Mesodermal cell (in vitro differentiated cells): ENCODE measurements around the gene CCDC39.

Experiments used
- H3K27ac ChIP-seq: 2 replicates; pipeline ENCODE4 v1.7.0; 2013; ENCODE audit warnings: mild to moderate bottlenecking, low read depth, low read length, moderate library complexity; ENCODE audit not compliant: severe bottlenecking
- H3K36me3 ChIP-seq: 2 replicates; pipeline ENCODE4 v1.7.1; 2013; ENCODE audit warnings: mild to moderate bottlenecking, low read length, moderate library complexity; ENCODE audit not compliant: control insufficient read depth, insufficient read depth
- H3K4me1 ChIP-seq: one replicate; pipeline ENCODE4 v1.7.1; 2013; ENCODE audit warnings: mild to moderate bottlenecking, low read length; ENCODE audit not compliant: insufficient read depth, control insufficient read depth, poor library complexity, severe bottlenecking
- H3K4me3 ChIP-seq: 2 replicates; pipeline ENCODE4 v1.7.0; 2013; ENCODE audit warnings: low read length, control low read depth, mild to moderate bottlenecking; ENCODE audit not compliant: insufficient read depth, poor library complexity, severe bottlenecking; ENCODE audit errors: extremely low read depth
- H3K9me3 ChIP-seq: 2 replicates; pipeline ENCODE4 v1.7.1; 2013; ENCODE audit warnings: mild to moderate bottlenecking, low read length, moderate library complexity; ENCODE audit not compliant: control insufficient read depth
- WGBS, 2 experiments: methylation state at CpG; one replicate each; pipeline ENCODE4 v1.1.5; 2013; ENCODE audit warnings: missing lambda C conversion rate in 2 of 2; ENCODE audit not compliant: insufficient coverage in 2 of 2; 5-methylcytosine and 5-hydroxymethylcytosine counted together

The CCDC39 gene

DNA sequence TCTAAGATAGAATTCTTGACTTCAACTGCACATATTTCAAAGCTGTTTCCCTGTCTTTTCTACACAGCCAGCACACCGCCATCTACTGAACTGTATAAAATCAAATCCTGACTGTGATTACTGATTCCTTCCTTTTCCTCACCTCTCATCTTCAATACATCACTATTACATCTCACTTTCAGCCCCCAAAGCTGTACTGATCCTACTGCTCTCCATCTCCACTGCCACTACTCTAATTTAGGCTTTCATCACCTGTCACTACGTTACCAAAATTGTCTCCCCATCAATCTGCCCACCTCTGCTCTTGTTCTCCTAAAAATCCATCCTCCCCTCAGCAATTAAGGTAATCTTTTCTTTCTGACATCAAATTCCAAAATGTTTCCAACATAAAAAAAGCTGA, 4.5 kb upstream of the CCDC39 start:
- Histone ChIP-seq H3K9me3 (no peaks in the 10 kb centered on the region), H3K4me3 (no peak overlapping the region), H3K27ac (no peak overlapping the region), H3K4me1 (no peaks in the 10 kb centered on the region), H3K36me3 (no peaks in the 10 kb centered on the region)
- 67 to 95% methylated on average over 2 of the region's 2 CpGs for WGBS, 2 experiments

DNA sequence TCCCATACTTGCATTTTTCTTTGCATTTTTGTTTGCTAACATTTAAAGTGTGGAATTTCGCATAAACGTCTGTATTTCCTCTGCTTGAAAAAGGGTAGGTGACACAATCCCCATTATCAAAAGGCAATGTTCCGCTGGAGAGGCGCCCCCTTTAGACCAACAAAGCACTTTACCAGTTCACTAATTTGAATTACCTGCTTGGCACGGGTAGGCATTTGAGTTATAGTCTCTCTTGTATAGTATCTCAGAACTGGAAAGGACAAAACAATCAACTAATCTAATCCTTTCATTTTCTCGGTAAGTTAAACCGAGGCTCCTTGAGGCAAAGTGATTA, 775 bp upstream of the CCDC39 start:
- no peak overlapping the region for H3K27ac ChIP-seq
- no peaks in the 10 kb centered on the region for H3K4me1 ChIP-seq
- H3K36me3 ChIP-seq: no peaks in the 10 kb centered on the region
- no peaks in the 10 kb centered on the region for H3K9me3 ChIP-seq
- WGBS, 2 experiments: 0% methylated on average over 1 of the region's 7 CpGs; no CpG with 5 or more reads in 1 of the 2 experiments
- H3K4me3 ChIP-seq: peak overlapping the region; percentile 60

DNA sequence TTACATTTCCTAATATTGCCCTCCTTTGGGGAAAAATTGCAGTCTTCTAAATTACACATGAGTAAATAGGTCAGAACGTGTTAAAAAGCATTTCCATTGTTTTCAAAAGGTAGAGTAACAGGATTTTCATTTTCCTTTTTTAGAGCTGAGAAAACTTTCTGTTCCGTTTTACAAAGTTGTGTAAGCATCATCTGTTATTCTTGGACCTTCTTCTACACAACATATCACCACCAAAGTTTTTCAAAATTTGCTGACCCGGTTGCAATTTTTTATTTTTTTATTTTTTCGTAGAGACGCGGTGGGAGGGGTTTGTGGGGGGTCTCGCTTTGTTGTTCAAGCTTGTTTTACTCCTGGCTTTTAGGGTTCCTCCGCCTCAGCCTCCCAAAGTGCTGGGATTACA, 1.1 kb downstream of the CCDC39 start:
- WGBS, 2 experiments: 92% methylated on average over 2 to 6 of the region's 8 CpGs
- no peak overlapping the region for H3K4me3 ChIP-seq

GRCh38 chr3:180661444-180661843, 17.8 kb downstream of the CCDC39 start:
- Histone ChIP-seq H3K4me3 (no peak overlapping the region), H3K27ac (no peak overlapping the region), H3K4me1 (no peaks in the 10 kb centered on the region), H3K9me3 (no peaks in the 10 kb centered on the region), H3K36me3 (no peaks in the 10 kb centered on the region)
- no CpG with 5 or more reads among the region's 2 CpGs for WGBS, 2 experiments

More for the DNA sequence above, 1.1 kb downstream of the CCDC39 start:
- no peaks in the 10 kb centered on the region for H3K9me3 ChIP-seq
- H3K4me1 ChIP-seq: no peaks in the 10 kb centered on the region
- H3K27ac ChIP-seq: no peak overlapping the region
- no peaks in the 10 kb centered on the region for H3K36me3 ChIP-seq

DNA sequence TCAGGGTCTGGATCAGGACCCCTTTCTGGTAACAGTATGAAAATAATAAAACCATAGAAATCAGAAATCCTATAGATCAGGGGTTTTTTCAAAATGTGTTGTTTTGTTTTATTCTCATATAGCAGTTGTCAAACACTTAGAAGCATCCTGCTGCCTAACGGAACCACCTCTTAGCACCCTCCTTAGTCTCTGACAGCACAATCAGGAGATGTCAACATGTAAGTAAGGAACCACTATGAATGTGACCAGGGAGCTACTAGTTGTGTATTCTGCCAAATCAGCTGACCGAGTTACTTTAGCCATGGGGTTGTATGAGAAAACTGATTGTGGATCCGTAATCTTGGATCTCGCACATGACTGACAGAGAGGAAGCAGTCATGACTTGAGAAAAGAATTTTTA, 22.2 kb downstream of the CCDC39 start:
- no peak overlapping the region for H3K27ac ChIP-seq
- no peaks in the 10 kb centered on the region for H3K36me3 ChIP-seq
- WGBS, 2 experiments: 82 to 88% methylated on average over 1 of the region's 4 CpGs
- no peak overlapping the region for H3K4me3 ChIP-seq
- no peaks in the 10 kb centered on the region for H3K4me1 ChIP-seq
- H3K9me3 ChIP-seq: no peaks in the 10 kb centered on the region

GRCh38 chr3:180656406-180656805, 22.9 kb downstream of the CCDC39 start:
- WGBS, 2 experiments: no CpG with 5 or more reads among the region's 4 CpGs
- H3K4me1 ChIP-seq: no peaks in the 10 kb centered on the region
- no peaks in the 10 kb centered on the region for H3K9me3 ChIP-seq

DNA sequence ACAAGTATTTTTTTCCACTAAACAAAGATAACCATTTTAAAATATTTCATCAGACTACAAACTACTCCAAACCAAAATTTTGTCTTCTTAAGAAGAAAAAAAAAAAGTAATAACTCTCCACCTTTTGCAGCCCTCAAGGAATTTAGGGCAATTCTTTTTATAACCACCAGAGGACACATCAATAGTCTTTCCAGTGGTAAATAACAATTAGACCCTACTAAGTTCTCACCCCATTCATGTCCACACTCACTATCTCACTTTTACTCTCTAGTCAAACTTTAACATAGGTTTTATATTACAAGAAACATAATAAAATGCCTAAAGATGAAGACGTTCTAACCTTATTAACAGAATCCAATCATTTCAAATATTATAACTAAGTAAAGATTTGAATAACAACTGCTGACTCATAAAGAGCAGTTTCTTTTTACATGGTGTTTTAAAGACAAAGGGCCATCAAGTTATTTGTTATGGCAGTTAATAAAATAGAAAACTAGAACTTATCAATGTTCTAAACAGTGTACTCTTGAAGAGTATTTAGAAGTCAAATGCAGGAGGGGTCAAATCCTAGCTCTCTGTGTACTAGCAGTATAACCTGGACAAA, 33.0 kb downstream of the CCDC39 start:
- Histone ChIP-seq H3K9me3 (no peaks in the 10 kb centered on the region), H3K4me3 (no peak overlapping the region), H3K4me1 (no peaks in the 10 kb centered on the region), H3K27ac (no peak overlapping the region), H3K36me3 (no peaks in the 10 kb centered on the region)
- WGBS, 2 experiments: no CpG with 5 or more reads among the region's 1 CpG

More at GRCh38 chr3:180656406-180656805, 22.9 kb downstream of the CCDC39 start:
- no peaks in the 10 kb centered on the region for H3K36me3 ChIP-seq
- H3K27ac ChIP-seq: no peak overlapping the region
- no peak overlapping the region for H3K4me3 ChIP-seq

- no peaks in the 10 kb centered on the region for H3K36me3 ChIP-seq
- no peak overlapping the region for H3K4me3 ChIP-seq
- H3K27ac ChIP-seq: no peak overlapping the region
- H3K9me3 ChIP-seq: no peaks in the 10 kb centered on the region
- no peaks in the 10 kb centered on the region for H3K4me1 ChIP-seq
Measured at GRCh38 chr3:180640987-180641386, 38.3 kb downstream of the CCDC39 start.

- Histone ChIP-seq H3K27ac (no peak overlapping the region), H3K4me1 (no peaks in the 10 kb centered on the region), H3K36me3 (no peaks in the 10 kb centered on the region), H3K9me3 (no peaks in the 10 kb centered on the region), H3K4me3 (no peak overlapping the region)
- 41% methylated on average over 2 of the region's 2 CpGs; no CpG with 5 or more reads in 1 of the 2 experiments for WGBS, 2 experiments
Measured at GRCh38 chr3:180633722-180634121, 45.6 kb downstream of the CCDC39 start.

DNA sequence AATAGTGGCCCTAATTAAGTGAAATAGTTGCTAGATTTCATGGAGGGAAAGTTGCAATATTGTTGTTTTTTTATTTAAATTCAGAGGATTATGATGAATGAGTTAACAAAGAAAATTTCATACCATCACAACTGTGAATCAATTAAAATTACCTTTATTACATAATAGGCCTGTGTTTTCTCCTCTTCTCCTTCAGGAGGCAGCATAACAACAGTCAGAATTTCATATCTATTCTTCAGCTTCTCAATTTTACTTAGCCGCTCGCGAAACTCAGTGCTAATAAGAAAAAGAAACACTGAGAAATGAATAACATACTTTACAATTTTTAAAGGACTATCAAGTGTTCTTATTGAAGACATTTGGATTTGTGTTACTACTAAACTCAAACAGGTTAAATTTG, 48.0 kb downstream of the CCDC39 start:
- Histone ChIP-seq H3K4me3 (no peak overlapping the region), H3K36me3 (no peaks in the 10 kb centered on the region), H3K27ac (no peak overlapping the region), H3K4me1 (no peaks in the 10 kb centered on the region), H3K9me3 (no peaks in the 10 kb centered on the region)
- no CpG with 5 or more reads among the region's 3 CpGs for WGBS, 2 experiments

DNA sequence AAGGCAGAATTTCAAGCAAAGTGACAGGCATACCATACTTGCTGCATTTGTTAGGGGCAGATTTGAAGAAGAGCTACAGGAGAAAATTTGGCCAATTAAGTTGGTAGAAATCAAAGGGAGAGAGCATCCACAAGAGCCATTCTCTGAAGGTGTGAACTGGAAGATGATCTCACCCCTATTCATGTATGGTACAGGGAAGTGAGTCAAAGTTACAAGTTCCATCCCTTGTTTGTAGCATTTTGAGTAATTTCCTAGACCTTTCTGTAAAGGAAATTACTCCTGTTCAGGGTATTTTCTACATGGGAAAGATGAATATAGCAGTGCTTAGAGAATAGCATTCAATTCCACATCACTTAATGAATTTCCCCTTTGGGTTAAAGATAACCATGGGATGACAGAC, 48.9 kb downstream of the CCDC39 start:
- H3K4me3 ChIP-seq: no peak overlapping the region
- no peaks in the 10 kb centered on the region for H3K9me3 ChIP-seq
- no peaks in the 10 kb centered on the region for H3K4me1 ChIP-seq
- H3K36me3 ChIP-seq: no peaks in the 10 kb centered on the region
- H3K27ac ChIP-seq: no peak overlapping the region
